GM12891 (cell line): ENCODE data around the gene UBXN4.

Experiments used
- PAX5 ChIP-seq: IDR thresholded peaks from 2 replicates; pipeline ENCODE4 v1.6.1; 2011; ENCODE audit warnings: low read length, moderate library complexity, mild to moderate bottlenecking; ENCODE audit not compliant: insufficient read depth, severe bottlenecking
- POLR2A ChIP-seq: IDR thresholded peaks from 2 replicates; pipeline ENCODE4 v1.6.1; 2011; ENCODE audit warnings: low read depth, low read length, control low read depth
- POLR2AphosphoS5 ChIP-seq: IDR thresholded peaks from 2 replicates; pipeline ENCODE4 v1.6.1; 2011; ENCODE audit warnings: low read depth, low read length, control low read depth
- TAF1 ChIP-seq: IDR thresholded peaks from 2 replicates; pipeline ENCODE4 v1.6.1; 2011; ENCODE audit warnings: low read depth, low read length, control low read depth

GRCh38 chr2:135756692-135757091 lies 15.0 kb downstream of the UBXN4 start:
- no peak for TF ChIP-seq POLR2A
- TF ChIP-seq PAX5: no peak
- no peak for TF ChIP-seq POLR2AphosphoS5
- TF ChIP-seq TAF1: no peak
